Mucosa of descending colon (tissue), 3 donors: Measurements from ENCODE around the gene DOCK8. TPM values are rescaled to one million over a fixed set of nuclear protein-coding genes. Genes with fewer than 3 reads are reported as not detected.

Experiments used
- ATAC-seq: fragments of 200-7000 bp; cut with Tn5 transposase; one replicate; pipeline ENCODE4 v1.9.1; 2020; ENCODE audit warnings: mild to moderate bottlenecking, moderate library complexity
- DNase-seq, 3 donors: peaks; one replicate each; pipeline ENCODE4 v3.0.0-alpha.2; 2020
- H3K36me3 ChIP-seq: fragments of 200-600 bp; one replicate; pipeline ENCODE4 v1.8.0; 2021; ENCODE audit warnings: low read depth, mild to moderate bottlenecking
- H3K4me1 ChIP-seq: fragments of 200-600 bp; one replicate; pipeline ENCODE4 v1.8.0; 2021; ENCODE audit warnings: low read depth, mild to moderate bottlenecking
- H3K4me3 ChIP-seq: fragments of 200-600 bp; one replicate; pipeline ENCODE4 v1.8.0; 2021; ENCODE audit warnings: mild to moderate bottlenecking
- H3K9me3 ChIP-seq: fragments of 200-600 bp; one replicate; pipeline ENCODE4 v1.8.0; 2021; ENCODE audit warnings: mild to moderate bottlenecking
- intact Hi-C, 2 donors: fragments of 100-400 bp; cut with DNase I in 1 of 2; cut with micrococcal nuclease in 1 of 2; formaldehyde crosslinking; loops; one replicate each; pipeline versions ENCODE4 v1.11.0 to v1.11.1; 2022; cut with DNase I, micrococcal nuclease
- total RNA-seq, 3 donors: library from RNA; stranded (reverse); fragmentation: NEBNext Ultra II Directional in 2 of 3; extraction: Animal tissue kit (Norgen Biotek cat#: 25700) in 2 of 3; gene quantifications; one replicate each; pipeline versions ENCODE4 v1.2.1 to v1.2.4, GENCODE V29; 2021 to 2023
- TF ChIP-seq, protein P1 (sequence below): fragments of 200-600 bp; IDR thresholded peaks from one replicate; pipeline ENCODE4 v1.8.0; 2022; ENCODE audit warnings: antibody characterized with exemption, mild to moderate bottlenecking
- donor health status: DM: no; HTN: no; CAD: no; lungs with moderate emphysema.
- donor health status: DM: no; HTN: no; CAD: no.
- donor health status: DM: no; HTN: yes; CAD: no.

The DOCK8 gene
- total RNA-seq, 3 donors from 2014 or later = 13.5 to 16.6 (median 15.7) TPM

DNA sequence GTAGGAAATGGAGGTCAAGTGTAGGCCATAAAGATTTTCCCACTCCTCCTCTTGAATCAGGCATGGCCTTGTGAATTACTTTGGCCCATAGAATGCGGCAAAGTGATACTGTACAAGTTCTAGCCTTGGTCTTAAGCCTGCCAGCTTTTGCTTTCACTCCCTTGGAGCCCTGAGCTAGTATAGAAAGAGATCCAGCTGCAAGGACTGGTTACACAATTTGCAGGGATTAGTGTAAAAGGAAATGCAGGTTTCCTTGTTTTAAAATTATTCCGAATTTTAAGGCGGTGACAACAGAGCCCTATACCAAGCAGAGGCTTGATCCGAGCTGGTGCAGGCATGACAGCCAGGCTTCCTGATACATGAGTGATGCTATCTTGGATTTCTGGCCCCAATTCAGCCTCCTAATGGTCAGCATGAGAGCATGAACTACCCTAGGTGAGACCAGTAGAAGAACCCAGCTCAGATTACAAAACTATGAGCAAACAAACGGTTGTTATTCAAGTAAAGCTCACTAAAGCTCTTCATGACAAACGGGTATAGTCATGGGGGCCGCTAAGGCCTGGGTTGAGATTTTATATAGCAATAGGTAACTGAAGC, 257.9 kb downstream of the DOCK8 start:
- Histone ChIP-seq H3K36me3 (no peaks in the 10 kb centered on the region), H3K9me3 (no peaks in the 10 kb centered on the region), H3K4me3 (no peak overlapping the region), H3K4me1 (peaks cover 20% of the 10 kb centered on the region)
- TF ChIP-seq, protein P1, sequence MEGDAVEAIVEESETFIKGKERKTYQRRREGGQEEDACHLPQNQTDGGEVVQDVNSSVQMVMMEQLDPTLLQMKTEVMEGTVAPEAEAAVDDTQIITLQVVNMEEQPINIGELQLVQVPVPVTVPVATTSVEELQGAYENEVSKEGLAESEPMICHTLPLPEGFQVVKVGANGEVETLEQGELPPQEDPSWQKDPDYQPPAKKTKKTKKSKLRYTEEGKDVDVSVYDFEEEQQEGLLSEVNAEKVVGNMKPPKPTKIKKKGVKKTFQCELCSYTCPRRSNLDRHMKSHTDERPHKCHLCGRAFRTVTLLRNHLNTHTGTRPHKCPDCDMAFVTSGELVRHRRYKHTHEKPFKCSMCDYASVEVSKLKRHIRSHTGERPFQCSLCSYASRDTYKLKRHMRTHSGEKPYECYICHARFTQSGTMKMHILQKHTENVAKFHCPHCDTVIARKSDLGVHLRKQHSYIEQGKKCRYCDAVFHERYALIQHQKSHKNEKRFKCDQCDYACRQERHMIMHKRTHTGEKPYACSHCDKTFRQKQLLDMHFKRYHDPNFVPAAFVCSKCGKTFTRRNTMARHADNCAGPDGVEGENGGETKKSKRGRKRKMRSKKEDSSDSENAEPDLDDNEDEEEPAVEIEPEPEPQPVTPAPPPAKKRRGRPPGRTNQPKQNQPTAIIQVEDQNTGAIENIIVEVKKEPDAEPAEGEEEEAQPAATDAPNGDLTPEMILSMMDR = no peak
- DNase-seq (no peak), ATAC-seq (no peak)
- intact Hi-C loops = no loop called here

DNA sequence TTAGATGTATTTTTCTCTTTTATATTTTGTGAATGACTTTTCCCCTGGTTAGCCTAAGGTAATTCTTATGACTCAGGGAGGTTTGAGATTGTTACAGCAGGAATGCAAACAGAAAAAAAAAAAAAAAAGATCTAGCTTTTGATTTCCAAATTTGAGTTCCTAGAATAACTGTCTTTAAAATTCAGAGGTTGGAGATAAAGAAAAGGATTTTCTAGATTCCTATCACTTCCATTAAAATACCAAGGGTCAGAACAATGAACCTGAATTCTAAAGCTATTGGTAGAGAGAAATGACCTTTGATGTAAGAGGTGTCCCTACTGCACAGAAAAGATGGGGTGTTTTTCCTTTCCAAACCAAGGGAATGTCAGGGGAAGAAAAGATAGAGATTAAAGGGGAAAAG, 262.5 kb downstream of the DOCK8 start:
- intact Hi-C loops = no loop called here
- Histone ChIP-seq H3K36me3 (no peaks in the 10 kb centered on the region), H3K4me1 (no peaks in the 10 kb centered on the region), H3K9me3 (no peaks in the 10 kb centered on the region), H3K4me3 (no peak overlapping the region)
- TF ChIP-seq, protein P1 = no peak
- ATAC-seq = no peak
- no peak for DNase-seq

DNA sequence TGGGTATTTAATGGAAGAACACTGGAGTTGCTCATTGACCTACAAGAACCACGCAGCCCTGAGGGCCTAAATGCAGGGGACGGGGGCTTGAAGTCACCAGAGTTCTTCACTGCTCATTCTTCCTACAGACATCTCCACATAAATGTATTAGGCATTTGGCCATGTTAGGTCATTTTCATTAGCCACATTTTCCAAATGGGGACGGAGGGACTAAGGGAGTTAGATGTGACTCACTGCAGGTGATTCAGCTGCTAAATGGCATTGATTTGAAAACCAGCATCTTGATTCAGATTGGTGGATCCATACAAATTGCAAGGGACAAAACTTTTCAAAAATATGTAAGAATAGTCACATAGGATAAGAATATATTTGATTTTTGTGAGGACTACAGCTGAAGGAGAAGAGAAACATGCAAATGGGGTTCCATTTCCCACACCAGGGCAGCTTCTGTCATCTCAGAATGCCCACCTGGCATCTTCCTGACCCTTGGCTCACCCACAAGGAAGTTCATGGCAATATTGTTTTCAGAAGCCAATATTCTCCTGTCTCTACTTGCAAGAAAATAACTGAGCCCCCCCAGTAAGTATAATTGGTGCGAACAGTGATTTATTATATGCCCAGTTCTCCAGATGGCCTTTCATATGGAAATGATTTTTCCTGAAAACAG, 264.8 kb downstream of the DOCK8 start:
- DNase-seq = no peak

DNA sequence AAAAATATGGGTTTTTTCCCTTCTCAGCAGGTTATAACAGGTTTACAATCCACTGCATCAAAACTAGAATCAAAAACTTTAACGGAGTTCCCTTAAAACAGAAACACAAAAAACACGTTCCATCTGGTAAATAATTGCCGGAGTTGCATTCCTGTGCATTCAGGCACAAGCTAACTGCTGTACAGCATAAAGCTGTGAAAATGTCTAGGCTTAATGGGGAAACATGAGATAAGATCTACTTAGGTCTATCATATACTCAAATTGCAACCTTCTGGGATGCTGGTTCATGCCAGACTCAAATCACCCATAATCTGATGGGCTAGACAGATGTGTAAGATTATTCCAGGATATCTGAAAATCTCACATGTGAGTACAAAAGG, 265.3 kb downstream of the DOCK8 start:
- Histone ChIP-seq H3K9me3 (no peaks in the 10 kb centered on the region), H3K36me3 (no peaks in the 10 kb centered on the region), H3K4me1 (no peaks in the 10 kb centered on the region), H3K4me3 (no peak overlapping the region)
- ATAC-seq = no peak
- intact Hi-C loops = no loop called here
- DNase-seq = no peak
- TF ChIP-seq, protein P1 = no peak

More for the DNA sequence above, 264.8 kb downstream of the DOCK8 start:
- no peaks in the 10 kb centered on the region for H3K9me3 ChIP-seq
- no peak for ATAC-seq
- H3K36me3 ChIP-seq = no peaks in the 10 kb centered on the region
- no peak overlapping the region for H3K4me3 ChIP-seq
- H3K4me1 ChIP-seq = no peaks in the 10 kb centered on the region
- intact Hi-C loops = no loop called here
- TF ChIP-seq, protein P1 = no peak

DNA sequence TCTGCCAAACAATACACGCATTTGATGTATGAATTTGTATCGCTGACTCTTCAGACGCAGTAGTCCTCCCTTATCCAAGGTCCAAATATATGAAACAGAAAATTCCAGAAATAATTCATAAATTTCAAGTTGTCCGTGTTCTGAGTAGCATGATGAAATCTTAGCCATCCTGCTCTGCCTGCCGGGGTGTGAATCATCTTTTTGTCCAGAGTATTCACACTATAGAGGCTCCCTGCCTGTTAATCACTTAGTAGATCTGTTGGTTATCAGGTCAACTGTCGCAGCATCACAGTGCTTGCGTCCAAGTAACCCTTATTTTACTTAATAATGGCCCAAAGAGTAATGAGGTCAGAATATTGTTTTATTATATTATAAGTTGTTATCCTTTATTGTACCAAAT, 268.1 kb downstream of the DOCK8 start:
- TF ChIP-seq, protein P1 = no peak
- Histone ChIP-seq H3K36me3 (no peaks in the 10 kb centered on the region), H3K9me3 (no peaks in the 10 kb centered on the region), H3K4me1 (no peaks in the 10 kb centered on the region), H3K4me3 (no peak overlapping the region)
- intact Hi-C loops = no loop called here
- ATAC-seq (no peak), DNase-seq (no peak)
